NCI-H345 treated with DMSO at 0.1 percent for 48 hours (cell line): ENCODE data around the gene STH.

Experiments
- DNase-seq: peaks from one replicate; lab custom pipeline; 2025; ENCODE audit not compliant: unreplicated experiment; lab: John Stamatoyannopoulos, UW

STH gene

DNA sequence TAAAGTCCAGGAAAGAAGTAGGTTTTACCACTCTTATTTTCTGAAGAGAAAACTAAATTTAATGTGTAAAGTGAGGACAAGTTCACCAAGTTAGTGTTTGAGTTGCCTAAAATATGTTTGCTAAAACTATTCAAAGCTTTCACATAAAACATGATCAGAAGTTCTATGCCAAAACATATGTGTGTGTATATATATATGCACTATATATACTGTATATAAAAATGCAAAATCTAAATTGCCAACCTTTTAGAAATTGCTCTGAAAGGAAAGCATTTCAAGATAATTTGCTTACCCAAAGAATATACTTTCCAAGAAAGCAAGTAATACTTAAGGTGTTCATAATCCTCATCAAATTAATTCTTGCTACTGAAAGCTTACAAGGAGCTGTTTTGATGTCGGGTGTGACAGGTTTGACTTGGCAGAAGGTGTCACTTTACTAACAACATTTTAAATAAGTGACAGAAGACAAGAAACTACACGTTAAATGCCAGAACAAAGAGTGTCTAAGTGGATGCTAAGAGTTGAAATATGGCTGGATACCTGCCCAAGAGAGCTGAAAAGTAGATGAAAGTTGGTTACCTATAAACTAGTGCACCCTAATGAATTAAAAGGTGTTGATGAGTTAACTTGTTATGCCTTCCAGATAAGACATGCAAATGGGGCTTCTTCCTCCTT, 32.3 kb upstream of the STH start:
- no peak for DNase-seq

DNA sequence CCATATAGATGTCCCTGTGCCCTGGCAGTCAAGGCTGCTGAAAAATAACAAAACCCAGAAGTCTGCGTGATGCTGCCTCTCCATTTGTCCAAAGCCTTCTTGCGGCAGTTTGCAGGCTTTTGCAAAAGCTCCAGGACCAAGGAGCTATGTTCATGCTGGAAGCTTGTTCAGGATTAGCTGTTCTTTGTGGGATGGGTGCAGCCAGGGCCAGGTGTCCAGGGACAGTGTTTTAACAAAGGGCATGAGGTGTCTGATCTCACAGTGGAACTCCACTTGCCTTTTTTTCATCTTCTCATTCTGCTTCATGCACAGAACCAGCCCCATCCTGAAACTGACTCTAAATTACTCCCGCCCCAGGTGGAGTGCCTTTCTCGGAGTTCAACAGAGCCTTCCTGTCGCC, 31.7 kb upstream of the STH start:
- no peak for DNase-seq

DNA sequence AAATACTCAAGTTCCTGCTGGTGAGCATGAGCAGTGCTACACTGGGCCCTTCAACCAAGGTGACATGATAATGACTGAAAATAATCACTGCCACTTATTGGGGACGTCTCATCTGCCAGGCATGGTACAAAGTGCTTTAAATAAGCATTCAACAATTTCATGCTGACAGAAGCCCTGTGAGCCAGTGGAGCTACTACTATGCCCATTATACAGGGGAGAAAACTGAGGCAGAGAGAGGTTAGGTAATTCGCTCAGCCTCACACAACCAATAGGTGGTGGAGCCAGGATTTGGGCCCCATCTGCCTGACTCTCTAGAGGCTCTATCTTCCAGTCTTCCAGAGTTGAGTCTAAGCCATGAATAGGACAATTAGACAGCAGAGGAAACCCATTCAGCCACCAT, 30.3 kb upstream of the STH start:
- no peak for DNase-seq

DNA sequence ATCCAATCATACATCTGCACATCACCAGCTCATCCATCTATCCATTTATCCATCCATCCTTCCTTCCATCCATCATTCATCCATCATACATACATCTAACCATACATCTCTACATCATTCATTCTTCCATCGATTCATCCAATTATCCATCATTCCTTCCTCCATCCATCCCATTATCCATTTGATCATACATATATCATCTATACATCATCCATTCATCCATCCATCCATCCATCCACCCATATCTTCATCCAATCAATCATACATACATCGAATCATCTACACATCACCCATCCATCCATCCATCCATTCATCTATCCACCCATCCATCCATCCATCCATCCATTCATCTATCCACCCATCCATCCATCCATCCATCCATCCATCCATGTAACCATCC, 29.3 kb upstream of the STH start:
- DNase-seq, result no peak

DNA sequence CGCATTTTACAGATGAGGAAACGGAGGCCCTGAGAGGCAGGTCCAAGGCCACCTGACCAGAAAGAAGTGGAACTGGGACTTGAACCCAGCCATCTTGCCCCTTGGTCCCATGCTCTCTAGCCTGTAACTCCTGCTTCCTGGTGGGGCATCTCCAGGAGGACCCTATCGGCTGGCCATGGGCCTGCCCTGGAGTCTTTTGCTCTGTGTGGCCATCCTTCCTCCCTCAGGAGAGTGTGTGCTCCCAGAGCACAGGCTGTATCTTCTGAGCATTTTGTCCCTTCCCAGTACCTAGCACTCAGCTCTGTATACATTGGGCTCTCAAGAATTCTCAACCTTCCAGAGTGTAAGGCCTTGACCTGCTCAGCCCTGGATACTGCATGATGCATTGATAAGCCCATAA, 28.4 kb upstream of the STH start:
- no peak for DNase-seq

DNA sequence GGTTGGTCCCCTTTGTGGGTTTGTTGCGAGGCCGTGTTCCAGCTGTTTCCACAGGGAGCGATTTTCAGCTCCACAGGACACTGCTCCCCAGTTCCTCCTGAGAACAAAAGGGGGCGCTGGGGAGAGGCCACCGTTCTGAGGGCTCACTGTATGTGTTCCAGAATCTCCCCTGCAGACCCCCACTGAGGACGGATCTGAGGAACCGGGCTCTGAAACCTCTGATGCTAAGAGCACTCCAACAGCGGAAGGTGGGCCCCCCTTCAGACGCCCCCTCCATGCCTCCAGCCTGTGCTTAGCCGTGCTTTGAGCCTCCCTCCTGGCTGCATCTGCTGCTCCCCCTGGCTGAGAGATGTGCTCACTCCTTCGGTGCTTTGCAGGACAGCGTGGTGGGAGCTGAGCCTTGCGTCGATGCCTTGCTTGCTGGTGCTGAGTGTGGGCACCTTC, 27.3 kb upstream of the STH start:
- DNase-seq, result no peak

DNA sequence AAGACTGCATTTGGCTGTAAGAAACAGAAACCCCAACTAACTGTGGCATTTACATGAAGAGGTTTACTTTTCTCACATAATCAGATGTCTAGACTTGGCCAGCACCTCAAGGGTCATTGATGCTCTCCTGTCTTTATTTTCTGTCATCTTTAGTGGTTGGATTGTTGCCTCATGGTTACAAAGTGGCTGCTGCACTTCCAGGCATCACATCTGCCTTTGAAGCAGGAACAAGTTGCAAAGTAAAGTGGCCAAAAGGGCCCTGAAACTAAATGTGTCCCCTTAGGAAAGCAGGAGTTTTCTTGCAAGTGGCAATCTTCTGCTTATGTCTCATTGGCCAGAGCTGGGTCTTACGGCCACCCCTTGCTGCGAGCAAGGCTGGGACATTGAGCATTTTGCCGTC, 26.5 kb upstream of the STH start:
- DNase-seq, result no peak

DNA sequence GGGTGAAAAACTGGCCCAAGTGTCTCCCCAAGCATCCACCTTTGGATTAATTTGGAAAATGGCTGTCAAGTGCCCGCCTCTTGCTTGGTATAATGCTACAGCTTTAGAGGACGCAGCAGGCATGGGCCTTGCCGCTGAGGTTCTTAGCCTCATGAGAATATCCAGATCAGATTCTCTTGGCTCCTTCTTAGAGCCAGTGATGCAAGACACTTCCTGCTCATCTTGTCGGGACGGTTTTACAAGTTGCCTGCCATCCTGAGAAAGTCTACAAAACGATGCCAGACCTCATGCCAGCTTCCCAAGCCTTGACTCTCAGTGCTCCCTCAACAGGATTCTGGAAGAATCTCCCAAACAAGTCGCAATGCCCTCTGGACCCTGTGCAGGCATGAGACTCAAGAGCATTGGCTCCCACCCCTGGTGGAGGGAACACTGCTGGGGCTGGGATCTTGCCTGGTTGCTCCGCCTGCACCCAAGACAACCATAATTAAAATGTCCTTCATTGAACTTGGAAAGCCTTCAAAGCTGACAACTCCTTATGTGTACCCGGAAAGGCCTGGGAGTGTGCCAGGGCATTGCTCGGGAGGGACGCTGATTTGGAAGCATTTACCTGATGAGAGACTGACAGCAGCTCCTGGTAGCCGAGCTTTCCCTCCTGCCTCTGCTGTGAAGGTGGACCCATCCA, 25.8 kb upstream of the STH start:
- no peak for DNase-seq

DNA sequence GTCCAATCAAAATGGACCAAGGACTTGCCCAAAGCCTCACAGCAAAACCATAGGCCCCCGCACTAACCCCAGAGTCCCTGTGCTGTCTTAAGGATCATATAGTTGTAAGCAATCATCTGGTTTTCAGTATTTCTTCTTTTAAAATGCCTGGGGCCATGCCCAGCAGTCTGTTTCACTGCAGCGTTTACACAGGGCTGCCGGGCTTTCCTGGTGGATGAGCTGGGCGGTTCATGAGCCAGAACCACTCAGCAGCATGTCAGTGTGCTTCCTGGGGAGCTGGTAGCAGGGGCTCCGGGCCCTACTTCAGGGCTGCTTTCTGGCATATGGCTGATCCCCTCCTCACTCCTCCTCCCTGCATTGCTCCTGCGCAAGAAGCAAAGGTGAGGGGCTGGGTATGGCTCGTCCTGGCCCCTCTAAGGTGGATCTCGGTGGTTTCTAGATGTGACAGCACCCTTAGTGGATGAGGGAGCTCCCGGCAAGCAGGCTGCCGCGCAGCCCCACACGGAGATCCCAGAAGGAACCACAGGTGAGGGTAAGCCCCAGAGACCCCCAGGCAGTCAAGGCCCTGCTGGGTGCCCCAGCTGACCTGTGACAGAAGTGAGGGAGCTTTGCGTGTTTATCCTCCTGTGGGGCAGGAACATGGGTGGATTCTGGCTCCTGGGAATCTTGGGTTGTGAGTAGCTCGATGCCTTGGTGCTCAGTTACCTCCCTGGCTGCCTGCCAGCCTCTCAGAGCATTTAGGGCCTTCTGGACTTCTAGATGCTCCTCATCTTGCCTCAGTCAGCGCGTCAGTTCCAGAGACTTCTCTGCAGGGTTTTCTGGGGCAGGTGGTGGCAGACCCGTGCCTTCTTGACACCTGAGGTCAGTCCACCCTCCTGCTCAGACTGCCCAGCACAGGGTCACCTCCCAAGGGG, 24.8 kb upstream of the STH start:
- DNase-seq, result peak; percentile 11

DNA sequence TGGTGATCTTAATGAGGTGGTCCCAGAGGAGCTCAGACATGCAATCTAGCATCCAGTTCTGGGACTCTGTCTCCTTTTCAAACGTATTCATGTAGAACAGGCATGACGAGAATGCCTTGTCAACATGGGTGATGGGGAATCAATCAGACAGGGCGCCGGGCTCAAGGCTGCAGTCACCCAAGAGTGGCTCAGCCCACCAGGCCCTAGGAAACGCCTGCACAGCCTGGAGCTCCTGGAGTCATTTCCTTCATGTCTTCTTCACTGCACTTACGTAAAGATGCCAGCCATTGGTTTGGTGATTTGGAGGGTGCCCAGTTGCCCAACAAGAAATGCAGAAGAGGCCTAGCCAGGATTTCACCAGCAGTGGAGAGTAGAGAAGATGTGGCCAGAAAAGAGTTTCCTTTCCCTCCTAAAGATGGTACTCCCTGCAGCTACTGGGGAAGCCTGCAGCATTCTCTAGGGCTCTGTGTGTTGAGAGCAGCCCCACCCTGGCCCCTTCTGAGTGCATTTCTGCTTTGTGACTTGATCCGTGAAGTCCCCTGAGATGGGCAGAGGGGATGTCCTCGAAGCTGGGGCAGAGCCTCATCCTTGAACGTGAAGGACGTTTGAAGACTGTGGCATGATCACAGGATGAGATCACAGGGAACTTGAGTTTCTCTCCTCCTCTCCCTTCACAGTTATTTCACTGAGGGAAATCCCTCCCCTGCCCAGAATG, 24.0 kb upstream of the STH start:
- DNase-seq, result no peak

DNA sequence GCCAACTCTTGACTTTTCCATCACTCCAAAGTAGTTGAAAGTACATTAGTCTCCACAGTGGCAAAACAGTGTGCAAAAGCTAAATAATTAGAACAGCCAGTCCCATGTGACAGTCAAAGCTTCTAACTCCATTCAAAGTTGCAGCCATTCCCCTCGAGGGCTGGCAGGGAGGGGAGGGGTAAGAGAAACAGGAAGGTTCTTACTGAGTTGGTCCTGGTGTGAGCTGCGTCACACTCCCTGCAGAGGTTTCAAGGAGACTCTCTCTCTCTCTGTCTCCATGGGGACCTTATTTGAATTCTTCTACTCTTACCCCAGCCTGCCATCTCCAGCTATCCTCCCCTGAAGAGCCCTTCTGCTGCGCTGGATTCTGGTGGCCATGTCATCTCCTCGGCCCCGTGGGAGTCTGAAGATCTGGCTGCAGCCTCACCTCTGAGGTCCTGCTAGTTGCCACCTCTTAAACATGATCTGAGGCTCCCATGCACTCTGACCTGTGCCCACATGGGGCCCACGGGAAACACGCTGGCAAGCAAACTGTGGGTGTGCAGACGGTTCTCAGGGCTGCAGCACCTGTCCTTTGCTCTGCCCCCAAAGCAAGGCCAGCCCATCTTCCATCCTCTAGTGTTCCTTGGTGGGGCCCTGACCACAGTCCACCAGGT, 23.3 kb upstream of the STH start:
- DNase-seq, result no peak

DNA sequence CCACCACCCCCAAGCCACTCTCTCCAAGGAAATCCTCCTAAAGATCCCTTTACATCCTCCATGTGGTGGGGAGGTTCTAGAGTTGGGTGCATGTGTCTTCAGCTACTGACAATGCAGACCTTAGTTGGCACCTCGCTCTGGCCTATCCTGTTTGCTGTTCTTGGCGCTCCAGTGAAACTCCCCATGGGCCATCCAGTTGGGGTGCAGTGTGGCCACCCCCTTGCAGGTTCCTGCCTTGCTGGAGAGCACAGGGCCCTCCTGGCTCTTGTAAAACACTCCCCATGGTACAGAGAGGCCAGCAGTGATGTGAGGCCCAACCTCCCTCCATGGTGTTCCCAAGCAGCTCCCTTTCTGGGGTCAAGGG, 22.7 kb upstream of the STH start:
- DNase-seq, result no peak

DNA sequence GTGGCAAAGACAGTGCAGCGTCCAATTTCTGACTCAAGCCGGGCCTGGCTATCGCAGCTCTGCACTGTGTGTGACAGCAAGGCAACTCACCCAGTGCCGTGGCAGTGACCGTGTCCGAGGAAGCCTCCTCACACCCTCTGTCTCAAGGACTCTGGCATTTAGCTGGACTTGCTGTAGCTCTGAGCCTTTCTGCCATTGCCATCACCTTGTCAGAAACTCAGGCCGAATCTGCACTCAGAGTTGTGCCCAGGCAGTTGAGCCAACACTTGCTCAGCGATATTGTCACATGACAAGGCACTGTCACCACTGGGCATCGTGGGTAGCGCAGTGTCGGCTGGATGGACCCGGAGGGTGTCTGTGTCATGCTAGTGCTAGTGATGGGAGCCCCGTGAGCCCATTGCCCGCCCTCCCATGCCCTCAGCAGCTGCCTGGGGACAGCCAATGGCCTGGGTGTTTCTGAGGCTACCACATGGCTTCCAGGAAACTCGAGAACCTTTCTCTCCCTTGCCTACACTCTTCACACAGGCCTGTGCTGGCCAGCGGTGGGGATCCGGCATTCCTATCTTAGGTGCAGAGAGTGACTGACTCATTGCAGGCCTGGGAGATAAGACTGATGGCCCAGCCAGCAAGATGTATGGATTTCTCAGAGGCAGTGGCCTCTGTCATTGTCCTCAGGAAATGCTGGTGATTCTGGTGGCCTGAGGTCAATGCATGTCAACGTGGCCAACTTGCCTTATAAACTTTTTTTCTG, 22.1 kb upstream of the STH start:
- DNase-seq, result no peak

DNA sequence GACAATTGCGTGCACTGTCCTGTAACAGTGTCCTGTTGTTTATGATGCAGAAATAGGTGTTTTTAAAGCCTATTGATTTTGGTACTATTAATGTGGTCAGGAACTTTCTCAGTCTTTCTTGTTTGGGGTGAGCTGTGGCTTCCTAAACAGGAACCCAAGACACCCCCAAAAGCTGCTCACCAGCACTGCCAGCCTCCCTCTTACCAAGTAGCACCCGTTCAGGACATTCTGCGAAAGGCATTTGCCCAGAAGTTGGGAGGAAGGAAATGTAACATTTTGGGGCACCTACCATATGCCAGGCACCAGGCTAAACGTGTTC, 21.6 kb upstream of the STH start:
- no peak for DNase-seq

DNA sequence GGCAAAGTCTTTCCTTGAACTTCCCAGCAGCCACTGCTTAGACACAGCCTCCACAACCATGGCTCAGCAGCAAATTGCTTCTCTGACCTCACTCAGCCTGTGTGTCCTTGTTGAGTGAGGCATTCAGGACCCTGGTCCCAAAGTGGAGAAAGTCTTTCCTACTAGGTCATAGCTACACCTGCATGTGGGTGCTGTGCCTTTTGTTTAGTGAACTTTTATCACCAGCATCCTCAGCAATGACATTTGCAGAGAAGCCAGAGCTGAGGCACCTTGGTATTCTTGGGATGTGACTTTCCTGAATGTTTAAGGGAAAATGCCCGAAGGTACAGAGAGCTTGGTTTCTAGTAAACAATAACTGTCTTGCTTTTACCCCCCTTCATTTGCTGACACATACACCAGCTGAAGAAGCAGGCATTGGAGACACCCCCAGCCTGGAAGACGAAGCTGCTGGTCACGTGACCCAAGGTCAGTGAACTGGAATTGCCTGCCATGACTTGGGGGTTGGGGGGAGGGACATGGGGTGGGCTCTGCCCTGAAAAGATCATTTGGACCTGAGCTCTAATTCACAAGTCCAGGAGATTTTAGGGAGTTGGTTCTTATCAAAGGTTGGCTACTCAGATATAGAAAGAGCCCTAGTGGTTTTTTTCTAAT, 20.9 kb upstream of the STH start:
- DNase-seq, result no peak

DNA sequence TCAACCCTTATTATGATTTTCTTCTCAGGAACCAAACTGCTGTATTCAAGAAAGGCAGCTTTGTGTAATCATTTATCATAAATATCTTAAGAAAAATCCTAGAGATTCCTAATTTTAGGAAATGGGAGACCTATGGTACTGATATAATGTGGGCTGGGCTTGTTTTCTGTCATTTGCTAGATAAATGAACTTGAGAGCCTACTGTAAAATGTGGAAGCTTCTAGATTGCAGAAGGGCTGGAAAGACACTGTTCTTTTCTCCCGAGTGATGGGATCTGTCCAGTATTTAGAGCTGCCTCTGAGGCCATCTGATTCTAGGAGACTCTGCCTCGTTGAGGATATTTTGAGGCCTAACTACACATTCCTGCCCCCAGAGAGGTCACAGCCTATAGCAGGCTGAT, 19.9 kb upstream of the STH start:
- no peak for DNase-seq

DNA sequence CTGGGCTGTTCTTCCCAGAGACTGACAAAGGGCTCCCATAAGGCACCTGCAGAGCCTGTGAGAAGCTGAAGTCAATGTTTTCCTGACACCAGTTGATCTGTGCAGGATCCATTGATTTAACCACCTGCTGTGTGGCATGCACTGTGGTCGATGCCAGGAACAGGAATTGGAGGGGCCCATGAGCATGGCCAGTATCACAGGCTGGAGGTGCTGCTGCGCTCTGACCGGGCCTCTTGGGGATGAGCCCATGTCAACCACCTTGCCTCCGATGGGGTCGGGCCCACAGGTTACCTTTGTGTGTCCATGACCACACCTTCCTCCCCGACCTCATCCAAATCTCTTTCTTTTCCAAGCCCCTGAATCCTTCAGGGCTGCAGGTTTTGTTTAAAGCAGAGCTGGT, 18.2 kb upstream of the STH start:
- DNase-seq, result no peak

DNA sequence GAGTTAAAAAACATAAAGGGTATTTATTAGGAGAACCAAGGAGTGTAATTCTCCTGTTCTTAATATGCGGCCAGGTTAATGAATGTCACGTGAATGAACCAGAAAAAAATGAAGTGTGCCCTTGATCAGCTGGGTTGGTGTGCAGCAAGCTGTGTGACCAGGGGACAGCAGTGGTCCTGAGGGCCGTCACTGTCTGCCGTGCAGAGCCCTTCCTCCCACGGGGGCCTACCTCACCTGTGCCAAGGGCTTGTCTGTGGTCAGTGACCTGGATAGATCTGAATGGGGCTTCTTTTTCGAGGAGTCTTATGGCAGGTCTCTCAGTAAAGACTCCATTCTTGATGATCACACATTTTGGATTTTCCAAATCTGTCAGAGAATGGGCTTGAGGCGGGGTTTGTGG, 17.7 kb upstream of the STH start:
- no peak for DNase-seq

DNA sequence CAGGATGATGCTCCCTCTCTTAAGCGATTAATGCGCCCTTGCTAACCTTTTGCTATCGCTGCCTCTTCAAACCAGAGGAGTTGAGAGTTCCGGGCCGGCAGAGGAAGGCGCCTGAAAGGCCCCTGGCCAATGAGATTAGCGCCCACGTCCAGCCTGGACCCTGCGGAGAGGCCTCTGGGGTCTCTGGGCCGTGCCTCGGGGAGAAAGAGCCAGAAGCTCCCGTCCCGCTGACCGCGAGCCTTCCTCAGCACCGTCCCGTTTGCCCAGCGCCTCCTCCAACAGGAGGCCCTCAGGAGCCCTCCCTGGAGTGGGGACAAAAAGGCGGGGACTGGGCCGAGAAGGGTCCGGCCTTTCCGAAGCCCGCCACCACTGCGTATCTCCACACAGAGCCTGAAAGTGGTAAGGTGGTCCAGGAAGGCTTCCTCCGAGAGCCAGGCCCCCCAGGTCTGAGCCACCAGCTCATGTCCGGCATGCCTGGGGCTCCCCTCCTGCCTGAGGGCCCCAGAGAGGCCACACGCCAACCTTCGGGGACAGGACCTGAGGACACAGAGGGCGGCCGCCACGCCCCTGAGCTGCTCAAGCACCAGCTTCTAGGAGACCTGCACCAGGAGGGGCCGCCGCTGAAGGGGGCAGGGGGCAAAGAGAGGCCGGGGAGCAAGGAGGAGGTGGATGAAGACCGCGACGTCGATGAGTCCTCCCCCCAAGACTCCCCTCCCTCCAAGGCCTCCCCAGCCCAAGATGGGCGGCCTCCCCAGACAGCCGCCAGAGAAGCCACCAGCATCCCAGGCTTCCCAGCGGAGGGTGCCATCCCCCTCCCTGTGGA, 16.0 kb upstream of the STH start:
- DNase-seq, result no peak
